Muscle of leg (tissue), 11 donors: Measurements from ENCODE around the gene LMF1. TPM values are rescaled to one million over a fixed set of nuclear protein-coding genes. Genes with fewer than 3 reads are reported as not detected.

ENCODE experiments used
- DNase-seq: peaks from one replicate; pipeline ENCODE4 v3.0.0; 2013
- H3K27ac ChIP-seq: one replicate; pipeline ENCODE4 v1.5.1; 2013; ENCODE audit warnings: mild to moderate bottlenecking, low read length, control low read depth
- H3K27me3 ChIP-seq: one replicate; pipeline ENCODE4 v1.6.1; 2013; ENCODE audit warnings: low read length; ENCODE audit not compliant: control insufficient read depth, insufficient read depth
- H3K36me3 ChIP-seq: one replicate; pipeline ENCODE4 v1.6.1; 2013; ENCODE audit warnings: low read length; ENCODE audit not compliant: control insufficient read depth, insufficient read depth
- H3K4me1 ChIP-seq: one replicate; pipeline ENCODE4 v1.6.1; 2013; ENCODE audit warnings: low read length; ENCODE audit not compliant: control insufficient read depth, insufficient read depth
- H3K4me3 ChIP-seq: one replicate; pipeline ENCODE4 v1.5.1; 2013; ENCODE audit warnings: low read length, control low read depth
- H3K9me3 ChIP-seq: replicated peaks from 2 replicates; pipeline ENCODE4 v1.6.1; 2013; ENCODE audit warnings: low read depth, low read length; ENCODE audit not compliant: control insufficient read depth
- WGBS: methylation state at CpG from one replicate; pipeline ENCODE4 v1.1.5; 2013; ENCODE audit warnings: missing lambda C conversion rate; ENCODE audit not compliant: insufficient coverage; 5-methylcytosine and 5-hydroxymethylcytosine counted together
- polyA plus RNA-seq, 8 donors: library from polyadenylated mRNA; unstranded; fragments of 120-200 nt; gene quantifications; one replicate each; pipeline versions ENCODE4 v1.2.1 to v1.2.3, GENCODE V29; 2013; ENCODE audit warnings: inconsistent platforms in 1 of 8, low replicate concordance in 1 of 8; ENCODE audit not compliant: insufficient read length in 8 of 8, insufficient read depth in 1 of 8
- total RNA-seq: library from RNA; stranded (reverse); fragments of 120-200 nt; gene quantifications from one replicate; pipeline ENCODE4 v1.2.4, GENCODE V29; 2013

Gene LMF1
- total and polyA plus RNA-seq, 9 donors, result 8.7 to 14.1 (median 10.2) TPM

DNA sequence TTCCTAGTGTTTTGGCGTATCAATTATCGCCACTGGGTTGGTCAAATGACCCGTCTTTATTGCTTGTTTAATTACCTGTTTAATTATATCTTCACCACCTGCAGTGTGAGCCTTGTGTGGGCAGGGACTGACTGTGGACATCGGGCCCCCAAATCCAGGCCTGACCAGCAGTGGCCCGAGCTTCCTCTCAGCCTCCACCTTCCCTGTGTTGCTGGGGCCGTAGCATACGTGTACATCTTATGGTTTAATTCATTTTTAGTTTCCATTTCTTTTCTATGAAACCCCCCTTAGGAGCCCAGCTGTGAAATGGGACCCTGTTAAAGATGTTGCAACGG lies 1.2 kb upstream of the LMF1 start:
- H3K4me1 ChIP-seq, result peaks cover 71% of the 10 kb centered on the region
- DNase-seq, result no peak
- WGBS, result 80% methylated on average over 1 of the region's 8 CpGs
- peaks cover 16% of the 10 kb centered on the region for H3K36me3 ChIP-seq
- no peak overlapping the region for H3K4me3 ChIP-seq
- peaks cover under 1% of the 10 kb centered on the region for H3K27me3 ChIP-seq
- peaks cover 3% of the 10 kb centered on the region for H3K9me3 ChIP-seq
- no peak overlapping the region for H3K27ac ChIP-seq

DNA sequence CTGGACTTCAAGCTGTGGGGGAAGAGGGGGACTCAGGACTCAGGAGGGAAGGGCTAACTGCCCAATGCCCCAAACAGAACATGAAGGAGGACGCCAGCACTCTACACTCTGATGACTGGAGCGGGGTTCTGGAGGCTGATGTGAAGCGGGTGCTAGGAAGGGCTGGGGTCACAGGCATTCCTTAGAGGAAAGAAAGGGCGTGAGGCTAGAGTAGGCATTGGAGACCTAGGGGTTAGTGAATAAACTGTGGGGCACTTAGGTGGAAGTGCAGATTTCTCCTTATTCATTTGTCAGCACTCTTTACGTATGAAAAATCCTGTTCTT lies 760 bp upstream of the LMF1 start:
- peaks cover 18% of the 10 kb centered on the region for H3K36me3 ChIP-seq
- H3K27ac ChIP-seq, result peak overlapping the region; percentile 6
- H3K4me3 ChIP-seq, result no peak overlapping the region
- H3K27me3 ChIP-seq, result no peaks in the 10 kb centered on the region
- DNase-seq, result no peak
- peaks cover 3% of the 10 kb centered on the region for H3K9me3 ChIP-seq
- 93% methylated on average over 3 of the region's 5 CpGs for WGBS
- H3K4me1 ChIP-seq, result peaks cover 69% of the 10 kb centered on the region

DNA sequence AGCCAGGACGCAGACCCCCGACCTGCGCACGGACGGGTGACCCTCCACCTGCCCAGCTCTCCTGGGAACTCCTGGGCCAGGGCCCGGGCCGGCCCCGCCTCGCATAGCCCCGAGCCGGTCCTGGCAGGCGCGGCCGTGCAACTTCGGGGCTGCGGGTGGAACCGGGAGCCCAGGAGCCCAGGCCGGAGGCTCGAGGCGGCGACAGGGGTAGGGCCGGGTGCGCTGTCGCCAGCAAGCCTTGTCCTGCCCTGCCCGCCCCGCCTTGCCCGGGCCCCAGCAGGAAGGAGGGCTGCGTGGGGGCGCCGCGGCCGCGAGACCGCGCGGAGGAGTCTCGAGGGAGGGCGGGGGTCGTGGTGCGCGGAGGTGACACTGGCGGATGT lies 408 bp downstream of the LMF1 start:
- WGBS, result under 1% methylated on average over 42 of the region's 42 CpGs
- H3K27me3 ChIP-seq, result no peaks in the 10 kb centered on the region
- peaks cover 29% of the 10 kb centered on the region for H3K36me3 ChIP-seq
- peak overlapping the region; percentile 76 for H3K4me3 ChIP-seq
- H3K27ac ChIP-seq, result peak overlapping the region; percentile 65
- DNase-seq, result no peak
- peaks cover 8% of the 10 kb centered on the region for H3K9me3 ChIP-seq
- peaks cover 57% of the 10 kb centered on the region for H3K4me1 ChIP-seq

DNA sequence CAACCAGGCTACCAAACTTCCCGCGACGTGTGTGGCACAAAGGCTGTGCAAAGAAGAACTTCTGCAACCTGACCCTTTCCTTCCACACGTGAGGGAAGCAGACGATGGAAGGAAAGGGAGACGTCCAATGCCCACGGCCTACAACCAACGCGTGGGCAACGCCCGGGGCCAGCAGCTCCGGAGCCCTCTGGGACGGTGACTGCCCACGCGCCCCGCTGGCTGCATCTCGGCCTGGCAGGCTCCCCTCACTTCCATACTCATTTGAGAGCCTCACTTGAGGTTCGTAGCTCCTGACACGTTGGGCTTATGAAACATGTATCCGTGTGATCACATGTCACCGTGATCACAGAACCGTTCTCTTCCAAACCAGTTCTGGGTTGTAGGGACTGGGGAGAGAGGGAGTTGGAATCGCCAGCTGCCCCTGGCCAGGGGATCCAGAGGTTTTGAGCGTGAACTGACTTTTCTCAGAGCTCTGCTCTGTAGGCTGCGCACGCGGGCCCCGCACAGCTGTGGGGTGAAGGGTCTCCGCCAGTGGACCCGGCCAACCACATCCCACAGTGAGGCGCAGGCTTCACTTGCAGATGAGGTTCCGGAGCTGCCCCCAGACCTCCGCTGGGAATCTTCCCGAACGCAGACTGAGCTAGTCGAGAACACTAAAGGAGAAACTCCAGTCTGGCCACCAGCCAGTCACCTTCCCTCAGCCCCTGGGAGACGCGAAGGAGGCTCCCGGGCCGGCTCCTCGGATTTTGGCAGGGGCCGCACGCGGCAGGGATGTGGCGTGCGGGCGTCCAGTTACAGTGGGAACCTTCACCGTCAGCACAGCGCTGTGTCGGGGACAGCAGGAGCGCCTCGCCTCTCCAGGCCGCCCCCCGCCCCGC lies 1.0 kb downstream of the LMF1 start:
- Histone ChIP-seq H3K36me3 (peaks cover 30% of the 10 kb centered on the region), H3K9me3 (peaks cover 10% of the 10 kb centered on the region), H3K27me3 (no peaks in the 10 kb centered on the region), H3K4me3 (peak overlapping the region; percentile 76), H3K4me1 (peaks cover 57% of the 10 kb centered on the region), H3K27ac (peak overlapping the region; percentile 15)
- DNase-seq, result peak; percentile 79
- WGBS, result 9% methylated on average over 40 of the region's 55 CpGs

DNA sequence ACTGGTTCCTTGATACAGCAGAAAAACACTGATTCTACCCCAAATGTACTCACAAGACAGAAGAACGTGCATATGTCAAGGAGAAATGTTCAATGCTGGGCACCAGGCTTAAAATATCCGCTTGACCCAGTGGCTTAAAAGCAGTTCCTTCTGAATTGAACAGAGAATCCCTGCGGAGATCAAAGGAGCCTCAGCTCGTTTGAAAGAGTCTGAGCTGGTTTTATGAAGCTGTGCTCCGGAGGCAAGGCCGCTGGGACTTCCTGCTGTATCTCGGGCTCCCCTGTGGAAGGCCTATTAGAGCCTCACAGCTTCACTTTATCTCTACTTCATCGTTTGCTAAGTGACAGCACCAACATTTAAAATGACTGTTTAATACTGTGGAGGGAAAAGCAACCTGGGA lies 2.2 kb downstream of the LMF1 start:
- peaks cover 56% of the 10 kb centered on the region for H3K4me1 ChIP-seq
- WGBS, result 66% methylated on average over 6 of the region's 8 CpGs
- no peak for DNase-seq

DNA sequence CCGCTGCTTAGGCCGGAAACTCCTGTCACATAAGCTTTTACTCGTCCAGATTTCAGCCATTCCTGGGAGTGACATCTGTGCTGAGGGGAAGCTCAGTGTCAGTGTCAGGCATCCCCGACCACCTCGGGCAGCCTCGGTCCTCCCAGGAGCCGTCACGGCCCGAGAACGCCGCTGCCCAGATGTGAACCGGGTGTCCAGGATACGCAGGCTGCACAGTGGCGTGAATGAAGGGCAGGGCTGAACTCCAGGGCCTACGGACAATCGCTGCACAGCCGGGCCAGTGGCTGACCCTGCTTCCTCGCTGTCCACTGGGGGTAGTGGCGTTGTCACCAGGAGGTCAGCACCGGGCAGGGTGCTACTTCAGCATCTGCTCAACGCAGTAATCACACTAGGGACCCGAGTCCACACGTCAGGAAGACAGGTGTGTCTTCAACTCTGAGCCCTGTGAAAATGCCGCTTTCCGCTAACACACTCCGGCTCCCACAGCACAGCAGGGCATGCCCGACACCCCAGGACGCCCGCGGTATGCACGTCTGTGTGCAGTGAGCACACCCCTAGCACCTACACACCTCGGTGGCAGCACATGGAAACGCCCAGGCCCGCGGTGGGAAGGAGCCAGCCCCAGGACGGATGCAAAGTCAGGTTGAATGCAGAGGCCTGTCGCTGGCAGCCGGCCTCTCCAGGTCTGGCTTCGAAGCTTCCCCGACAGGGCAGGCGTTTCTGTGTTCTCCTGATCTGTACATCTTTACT lies 3.1 kb downstream of the LMF1 start:
- Histone ChIP-seq H3K4me3 (no peak overlapping the region), H3K4me1 (peaks cover 57% of the 10 kb centered on the region), H3K27me3 (no peaks in the 10 kb centered on the region), H3K36me3 (peaks cover 30% of the 10 kb centered on the region), H3K9me3 (peaks cover 10% of the 10 kb centered on the region), H3K27ac (no peak overlapping the region)
- WGBS, result 87% methylated on average over 38 of the region's 41 CpGs
- no peak for DNase-seq

More for the DNA sequence above, 2.2 kb downstream of the LMF1 start:
- H3K27ac ChIP-seq, result no peak overlapping the region
- no peaks in the 10 kb centered on the region for H3K27me3 ChIP-seq
- H3K36me3 ChIP-seq, result peaks cover 30% of the 10 kb centered on the region
- H3K9me3 ChIP-seq, result peaks cover 10% of the 10 kb centered on the region
- no peak overlapping the region for H3K4me3 ChIP-seq

DNA sequence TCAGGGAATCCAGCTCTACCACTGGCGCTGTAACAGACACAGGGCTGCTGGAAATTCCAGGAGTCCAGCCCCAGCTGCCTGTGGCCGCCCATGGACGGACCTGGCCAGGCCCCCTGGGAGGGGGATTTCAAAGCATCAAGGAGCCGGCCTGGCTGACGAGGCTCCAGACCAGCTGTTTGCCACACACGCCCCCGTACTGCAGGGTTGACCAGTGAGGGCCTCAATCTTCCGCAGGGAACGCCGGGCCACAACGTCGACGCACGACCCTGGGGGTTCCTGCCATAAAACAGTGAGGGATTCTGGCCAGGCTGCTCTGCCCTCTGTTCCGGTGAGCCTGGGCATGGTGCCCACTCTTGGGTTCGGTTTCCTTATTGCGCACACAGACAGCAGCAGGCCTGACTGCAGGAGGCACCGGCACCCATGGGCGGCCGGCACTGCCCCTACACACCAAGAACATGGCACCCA lies 3.7 kb downstream of the LMF1 start:
- H3K4me1 ChIP-seq, result peaks cover 52% of the 10 kb centered on the region
- WGBS, result 78% methylated on average over 20 of the region's 20 CpGs
- no peaks in the 10 kb centered on the region for H3K27me3 ChIP-seq
- DNase-seq, result peak; percentile 12
- H3K4me3 ChIP-seq, result no peak overlapping the region
- peaks cover 30% of the 10 kb centered on the region for H3K36me3 ChIP-seq
- no peak overlapping the region for H3K27ac ChIP-seq
- H3K9me3 ChIP-seq, result peaks cover 10% of the 10 kb centered on the region

DNA sequence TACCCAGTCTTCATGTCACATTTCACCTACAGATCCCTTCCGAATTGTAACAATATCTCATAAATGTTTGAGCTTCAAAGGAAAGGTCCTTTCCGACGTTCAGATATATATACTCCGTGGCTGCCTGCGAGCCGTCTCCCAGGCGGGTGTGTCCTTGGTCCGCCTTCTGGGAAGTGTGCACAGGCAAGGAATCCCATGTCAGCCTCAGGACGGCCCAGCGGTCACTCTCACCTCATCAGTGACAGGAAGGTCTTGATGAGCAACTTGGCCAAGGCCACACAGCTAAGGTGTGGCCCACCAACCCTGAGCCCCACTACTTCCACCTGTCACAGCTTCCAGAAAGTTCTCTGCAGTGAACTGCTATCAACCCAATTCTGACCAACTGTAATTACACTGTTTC lies 4.3 kb downstream of the LMF1 start:
- Histone ChIP-seq H3K36me3 (peaks cover 30% of the 10 kb centered on the region), H3K27ac (no peak overlapping the region), H3K4me1 (peaks cover 50% of the 10 kb centered on the region), H3K27me3 (no peaks in the 10 kb centered on the region), H3K4me3 (no peak overlapping the region), H3K9me3 (peaks cover 9% of the 10 kb centered on the region)
- 92% methylated on average over 10 of the region's 10 CpGs for WGBS
- no peak for DNase-seq

DNA sequence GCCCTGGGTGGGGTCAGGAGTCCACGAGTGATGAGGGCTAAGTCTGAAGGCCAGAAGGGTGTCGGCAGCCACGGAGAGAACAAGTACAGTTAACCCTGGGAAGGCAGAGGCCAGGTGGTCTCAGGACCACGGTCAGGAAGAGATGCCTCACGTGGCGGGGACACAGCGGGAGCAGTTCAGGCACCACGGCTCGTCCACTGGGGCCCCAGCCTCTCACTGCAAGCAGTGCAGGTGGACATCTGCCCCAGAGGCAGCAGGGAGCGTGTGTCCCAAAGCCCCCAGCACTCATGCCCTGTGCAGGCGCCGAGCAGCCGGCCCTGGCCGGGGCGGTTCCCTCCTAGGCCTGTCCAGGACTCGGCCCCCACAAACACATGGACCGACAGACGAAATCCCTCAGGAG lies 4.7 kb downstream of the LMF1 start:
- Histone ChIP-seq H3K27ac (no peak overlapping the region), H3K4me3 (no peak overlapping the region), H3K9me3 (peaks cover 7% of the 10 kb centered on the region), H3K27me3 (no peaks in the 10 kb centered on the region), H3K4me1 (peaks cover 46% of the 10 kb centered on the region), H3K36me3 (peaks cover 30% of the 10 kb centered on the region)
- no peak for DNase-seq
- 95% methylated on average over 18 of the region's 18 CpGs for WGBS

DNA sequence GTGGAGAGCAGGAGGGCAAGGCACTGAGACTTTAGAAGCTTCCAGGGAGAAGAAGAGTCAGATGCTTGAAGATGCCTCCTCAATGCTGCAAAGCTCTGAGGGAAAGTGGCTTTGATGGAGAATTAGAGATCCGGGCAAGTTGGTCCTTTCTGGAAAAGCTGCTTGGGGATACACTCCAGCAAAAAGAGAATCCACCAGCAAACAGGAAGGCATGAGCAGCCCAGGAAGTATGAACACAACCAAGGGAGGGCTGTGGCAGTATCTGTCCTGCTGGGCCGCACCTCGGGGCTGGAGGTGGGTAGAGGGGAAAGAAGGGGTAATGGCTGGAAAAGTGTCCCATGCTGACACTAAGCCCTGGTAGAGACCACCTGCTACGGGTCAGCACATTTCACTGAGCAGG lies 5.3 kb downstream of the LMF1 start:
- Histone ChIP-seq H3K27me3 (no peaks in the 10 kb centered on the region), H3K27ac (no peak overlapping the region), H3K4me1 (peaks cover 45% of the 10 kb centered on the region), H3K9me3 (peaks cover 7% of the 10 kb centered on the region), H3K4me3 (no peak overlapping the region), H3K36me3 (peaks cover 30% of the 10 kb centered on the region)
- 100% methylated on average over 4 of the region's 4 CpGs for WGBS
- no peak for DNase-seq
